ENCODE measurements around the gene SEPTIN8. TPM values are rescaled to one million over a fixed set of nuclear protein-coding genes. Genes with fewer than 3 reads are reported as not detected.

Gene SEPTIN8
- total RNA-seq, 1 donor from 2014 or later, result 26.9 TPM

GRCh38 chr5:132791026-132791425, 14.0 kb upstream of the SEPTIN8 start:
- peaks cover 5% of the 10 kb centered on the region for H3K27me3 Mint-ChIP-seq (ENCODE audit: unreplicated experiment)
- H3K36me3 Mint-ChIP-seq (ENCODE audit: unreplicated experiment), result peaks cover 4% of the 10 kb centered on the region
- no peak overlapping the region for H3K27ac Mint-ChIP-seq (ENCODE audit: unreplicated experiment)
- peaks cover 10% of the 10 kb centered on the region for H3K4me1 Mint-ChIP-seq (ENCODE audit: low read depth, unreplicated experiment)
- TF ChIP-seq CTCF (IDR thresholded peaks at IDR 0.05; ENCODE audit: partially characterized antibody, unreplicated experiment), result no peak
- H3K4me3 Mint-ChIP-seq (ENCODE audit: unreplicated experiment), result no peak overlapping the region
- H3K9me3 Mint-ChIP-seq (ENCODE audit: unreplicated experiment), result peaks cover 2% of the 10 kb centered on the region
- DNase-seq, result no peak

GRCh38 chr5:132790201-132790865, 13.3 kb upstream of the SEPTIN8 start:
- H3K27ac Mint-ChIP-seq (ENCODE audit: unreplicated experiment), result no peak overlapping the region
- H3K27me3 Mint-ChIP-seq (ENCODE audit: unreplicated experiment), result peaks cover 5% of the 10 kb centered on the region
- no peak for TF ChIP-seq CTCF (IDR thresholded peaks at IDR 0.05; ENCODE audit: partially characterized antibody, unreplicated experiment)
- H3K36me3 Mint-ChIP-seq (ENCODE audit: unreplicated experiment), result peaks cover 5% of the 10 kb centered on the region
- H3K4me1 Mint-ChIP-seq (ENCODE audit: low read depth, unreplicated experiment), result peaks cover 10% of the 10 kb centered on the region
- H3K9me3 Mint-ChIP-seq (ENCODE audit: unreplicated experiment), result peaks cover 2% of the 10 kb centered on the region
- H3K4me3 Mint-ChIP-seq (ENCODE audit: unreplicated experiment), result peak overlapping the region; percentile 36
- no peak for DNase-seq

GRCh38 chr5:132788990-132789886, 12.2 kb upstream of the SEPTIN8 start:
- H3K4me3 Mint-ChIP-seq (ENCODE audit: unreplicated experiment), result peak overlapping the region; percentile 35
- peaks cover 2% of the 10 kb centered on the region for H3K9me3 Mint-ChIP-seq (ENCODE audit: unreplicated experiment)
- peaks cover 5% of the 10 kb centered on the region for H3K36me3 Mint-ChIP-seq (ENCODE audit: unreplicated experiment)
- TF ChIP-seq CTCF (IDR thresholded peaks at IDR 0.05; ENCODE audit: partially characterized antibody, unreplicated experiment), result no peak
- no peak for DNase-seq
- H3K4me1 Mint-ChIP-seq (ENCODE audit: low read depth, unreplicated experiment), result peaks cover 10% of the 10 kb centered on the region
- peak overlapping the region; percentile 73 for H3K27ac Mint-ChIP-seq (ENCODE audit: unreplicated experiment)
- peaks cover 5% of the 10 kb centered on the region for H3K27me3 Mint-ChIP-seq (ENCODE audit: unreplicated experiment)

- DNase-seq, result no peak
Observed at GRCh38 chr5:132788508-132788907, 11.5 kb upstream of the SEPTIN8 start.

More at GRCh38 chr5:132788508-132788907, 11.5 kb upstream of the SEPTIN8 start:
- Mint-ChIP-seq H3K9me3 (ENCODE audit: unreplicated experiment) (peaks cover 2% of the 10 kb centered on the region), H3K4me3 (ENCODE audit: unreplicated experiment) (no peak overlapping the region), H3K27me3 (ENCODE audit: unreplicated experiment) (peaks cover 5% of the 10 kb centered on the region), H3K4me1 (ENCODE audit: low read depth, unreplicated experiment) (peaks cover 10% of the 10 kb centered on the region), H3K36me3 (ENCODE audit: unreplicated experiment) (peaks cover 5% of the 10 kb centered on the region), H3K27ac (ENCODE audit: unreplicated experiment) (no peak overlapping the region)
- no peak for TF ChIP-seq CTCF (IDR thresholded peaks at IDR 0.05; ENCODE audit: partially characterized antibody, unreplicated experiment)

Data from glutamatergic neuron (in vitro differentiated cells).